ENCODE measurements around the gene ADGRA3.

The ADGRA3 gene

DNA sequence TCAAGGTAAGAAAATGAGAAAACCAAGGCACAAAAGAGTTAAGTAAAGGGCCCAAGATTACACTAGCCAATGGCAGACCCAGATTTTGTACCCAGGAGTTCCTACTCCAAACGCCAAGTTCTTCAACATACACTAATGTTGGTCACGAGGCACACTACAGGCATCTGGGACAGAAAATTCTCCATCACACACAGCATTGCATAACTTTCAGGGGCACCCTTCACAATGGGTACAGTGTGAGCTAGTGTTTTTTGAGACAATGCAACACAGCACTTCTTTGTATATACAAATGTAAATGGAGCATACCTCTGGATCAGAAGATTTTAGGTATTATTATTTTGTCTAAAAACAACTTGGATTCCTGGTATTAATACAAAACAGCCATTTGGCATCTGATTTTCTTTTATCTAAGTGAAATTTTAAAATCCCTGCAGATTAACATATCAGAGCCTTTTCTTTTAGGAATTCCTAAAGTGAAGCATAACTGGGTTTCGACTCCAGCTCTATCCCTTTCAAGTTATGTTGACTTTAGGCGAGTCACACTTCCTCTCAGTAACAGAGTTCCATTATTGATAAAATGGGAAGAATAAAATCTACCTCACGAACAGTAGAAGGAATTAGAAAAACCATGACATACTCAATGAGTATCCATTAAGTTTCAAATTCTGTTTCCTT is 41.1 kb downstream of the ADGRA3 start:
- no peak for TF ChIP-seq SPI1 (IDR thresholded peaks at IDR 0.05; ENCODE audit: borderline replicate concordance, low read depth)
- TF ChIP-seq, protein P1, sequence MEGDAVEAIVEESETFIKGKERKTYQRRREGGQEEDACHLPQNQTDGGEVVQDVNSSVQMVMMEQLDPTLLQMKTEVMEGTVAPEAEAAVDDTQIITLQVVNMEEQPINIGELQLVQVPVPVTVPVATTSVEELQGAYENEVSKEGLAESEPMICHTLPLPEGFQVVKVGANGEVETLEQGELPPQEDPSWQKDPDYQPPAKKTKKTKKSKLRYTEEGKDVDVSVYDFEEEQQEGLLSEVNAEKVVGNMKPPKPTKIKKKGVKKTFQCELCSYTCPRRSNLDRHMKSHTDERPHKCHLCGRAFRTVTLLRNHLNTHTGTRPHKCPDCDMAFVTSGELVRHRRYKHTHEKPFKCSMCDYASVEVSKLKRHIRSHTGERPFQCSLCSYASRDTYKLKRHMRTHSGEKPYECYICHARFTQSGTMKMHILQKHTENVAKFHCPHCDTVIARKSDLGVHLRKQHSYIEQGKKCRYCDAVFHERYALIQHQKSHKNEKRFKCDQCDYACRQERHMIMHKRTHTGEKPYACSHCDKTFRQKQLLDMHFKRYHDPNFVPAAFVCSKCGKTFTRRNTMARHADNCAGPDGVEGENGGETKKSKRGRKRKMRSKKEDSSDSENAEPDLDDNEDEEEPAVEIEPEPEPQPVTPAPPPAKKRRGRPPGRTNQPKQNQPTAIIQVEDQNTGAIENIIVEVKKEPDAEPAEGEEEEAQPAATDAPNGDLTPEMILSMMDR (IDR thresholded peaks at IDR 0.05; ENCODE audit: insufficient read depth, low read length) = no peak
- TF ChIP-seq POLR2AphosphoS5 (IDR thresholded peaks at IDR 0.05; ENCODE audit: low read depth) = no peak
- TF ChIP-seq, protein P2, sequence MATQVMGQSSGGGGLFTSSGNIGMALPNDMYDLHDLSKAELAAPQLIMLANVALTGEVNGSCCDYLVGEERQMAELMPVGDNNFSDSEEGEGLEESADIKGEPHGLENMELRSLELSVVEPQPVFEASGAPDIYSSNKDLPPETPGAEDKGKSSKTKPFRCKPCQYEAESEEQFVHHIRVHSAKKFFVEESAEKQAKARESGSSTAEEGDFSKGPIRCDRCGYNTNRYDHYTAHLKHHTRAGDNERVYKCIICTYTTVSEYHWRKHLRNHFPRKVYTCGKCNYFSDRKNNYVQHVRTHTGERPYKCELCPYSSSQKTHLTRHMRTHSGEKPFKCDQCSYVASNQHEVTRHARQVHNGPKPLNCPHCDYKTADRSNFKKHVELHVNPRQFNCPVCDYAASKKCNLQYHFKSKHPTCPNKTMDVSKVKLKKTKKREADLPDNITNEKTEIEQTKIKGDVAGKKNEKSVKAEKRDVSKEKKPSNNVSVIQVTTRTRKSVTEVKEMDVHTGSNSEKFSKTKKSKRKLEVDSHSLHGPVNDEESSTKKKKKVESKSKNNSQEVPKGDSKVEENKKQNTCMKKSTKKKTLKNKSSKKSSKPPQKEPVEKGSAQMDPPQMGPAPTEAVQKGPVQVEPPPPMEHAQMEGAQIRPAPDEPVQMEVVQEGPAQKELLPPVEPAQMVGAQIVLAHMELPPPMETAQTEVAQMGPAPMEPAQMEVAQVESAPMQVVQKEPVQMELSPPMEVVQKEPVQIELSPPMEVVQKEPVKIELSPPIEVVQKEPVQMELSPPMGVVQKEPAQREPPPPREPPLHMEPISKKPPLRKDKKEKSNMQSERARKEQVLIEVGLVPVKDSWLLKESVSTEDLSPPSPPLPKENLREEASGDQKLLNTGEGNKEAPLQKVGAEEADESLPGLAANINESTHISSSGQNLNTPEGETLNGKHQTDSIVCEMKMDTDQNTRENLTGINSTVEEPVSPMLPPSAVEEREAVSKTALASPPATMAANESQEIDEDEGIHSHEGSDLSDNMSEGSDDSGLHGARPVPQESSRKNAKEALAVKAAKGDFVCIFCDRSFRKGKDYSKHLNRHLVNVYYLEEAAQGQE (IDR thresholded peaks at IDR 0.05; ENCODE audit: insufficient replicate concordance, low read depth) = no peak
- no peak for TF ChIP-seq GABPA (IDR thresholded peaks at IDR 0.05; ENCODE audit: low read depth)
- no peak for DNase-seq (ENCODE audit: low read depth in 1 of 2, low spot score in 1 of 2)
- H3K27me3 ChIP-seq (ENCODE audit: insufficient read depth, poor library complexity, severe bottlenecking) = no peaks in the 10 kb centered on the region
- no peak overlapping the region for H3K27ac ChIP-seq (replicated peaks)
- H3K4me3 ChIP-seq (replicated peaks; ENCODE audit: insufficient read depth, low read length) = no peak overlapping the region

GRCh38 chr4:22473268-22473667 is 42.6 kb downstream of the ADGRA3 start:
- Histone ChIP-seq H3K4me3 (replicated peaks; ENCODE audit: insufficient read depth, low read length) (no peak overlapping the region), H3K27me3 (ENCODE audit: insufficient read depth, poor library complexity, severe bottlenecking) (no peaks in the 10 kb centered on the region), H3K27ac (replicated peaks) (no peak overlapping the region)
- TF ChIP-seq, protein P2 (IDR thresholded peaks at IDR 0.05; ENCODE audit: insufficient replicate concordance, low read depth) = no peak
- TF ChIP-seq SPI1 (IDR thresholded peaks at IDR 0.05; ENCODE audit: borderline replicate concordance, low read depth) (no peak), GABPA (IDR thresholded peaks at IDR 0.05; ENCODE audit: low read depth) (no peak), POLR2AphosphoS5 (IDR thresholded peaks at IDR 0.05; ENCODE audit: low read depth) (no peak)
- TF ChIP-seq, protein P1 (IDR thresholded peaks at IDR 0.05; ENCODE audit: insufficient read depth, low read length) = no peak
- DNase-seq (ENCODE audit: low read depth in 1 of 2, low spot score in 1 of 2) = no peak

DNA sequence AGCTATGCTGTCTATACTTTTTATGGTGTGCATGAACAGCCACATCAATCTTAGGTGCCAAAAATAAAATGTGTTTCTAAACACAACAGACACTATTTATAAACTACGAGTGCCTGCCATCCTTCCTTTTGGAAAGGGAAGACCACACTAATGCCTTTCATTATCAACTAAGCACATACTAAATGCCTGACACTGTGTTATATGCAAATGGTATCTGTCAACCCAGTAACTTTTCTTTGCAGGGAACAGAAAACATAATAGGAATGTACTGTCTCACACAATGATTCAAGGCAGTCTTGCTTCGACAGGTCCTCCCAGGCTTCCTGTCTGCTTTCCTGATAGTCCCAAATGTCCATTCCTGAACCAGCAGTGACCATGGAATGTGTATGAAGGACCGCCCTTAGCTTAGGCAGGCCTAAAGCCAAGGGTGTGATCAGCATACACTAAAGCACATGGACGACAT is 43.8 kb downstream of the ADGRA3 start:
- TF ChIP-seq SPI1 (IDR thresholded peaks at IDR 0.05; ENCODE audit: borderline replicate concordance, low read depth) (no peak), GABPA (IDR thresholded peaks at IDR 0.05; ENCODE audit: low read depth) (no peak), POLR2AphosphoS5 (IDR thresholded peaks at IDR 0.05; ENCODE audit: low read depth) (no peak)
- TF ChIP-seq, protein P1 (IDR thresholded peaks at IDR 0.05; ENCODE audit: insufficient read depth, low read length) = no peak
- TF ChIP-seq, protein P2 (IDR thresholded peaks at IDR 0.05; ENCODE audit: insufficient replicate concordance, low read depth) = no peak
- no peak overlapping the region for H3K4me3 ChIP-seq (replicated peaks; ENCODE audit: insufficient read depth, low read length)
- no peaks in the 10 kb centered on the region for H3K27me3 ChIP-seq (ENCODE audit: insufficient read depth, poor library complexity, severe bottlenecking)
- no peak for DNase-seq (ENCODE audit: low read depth in 1 of 2, low spot score in 1 of 2)
- no peak overlapping the region for H3K27ac ChIP-seq (replicated peaks)
